GM19351 (cell line): ENCODE results near the gene NELFB.

Experiments
- ATAC-seq: cut with Tn5 transposase; IDR thresholded peaks from one replicate; pipeline ENCODE4 v1.9.1; 2021; ENCODE audit warnings: mild to moderate bottlenecking, moderate library complexity; ENCODE audit not compliant: unreplicated experiment

NELFB gene

DNA sequence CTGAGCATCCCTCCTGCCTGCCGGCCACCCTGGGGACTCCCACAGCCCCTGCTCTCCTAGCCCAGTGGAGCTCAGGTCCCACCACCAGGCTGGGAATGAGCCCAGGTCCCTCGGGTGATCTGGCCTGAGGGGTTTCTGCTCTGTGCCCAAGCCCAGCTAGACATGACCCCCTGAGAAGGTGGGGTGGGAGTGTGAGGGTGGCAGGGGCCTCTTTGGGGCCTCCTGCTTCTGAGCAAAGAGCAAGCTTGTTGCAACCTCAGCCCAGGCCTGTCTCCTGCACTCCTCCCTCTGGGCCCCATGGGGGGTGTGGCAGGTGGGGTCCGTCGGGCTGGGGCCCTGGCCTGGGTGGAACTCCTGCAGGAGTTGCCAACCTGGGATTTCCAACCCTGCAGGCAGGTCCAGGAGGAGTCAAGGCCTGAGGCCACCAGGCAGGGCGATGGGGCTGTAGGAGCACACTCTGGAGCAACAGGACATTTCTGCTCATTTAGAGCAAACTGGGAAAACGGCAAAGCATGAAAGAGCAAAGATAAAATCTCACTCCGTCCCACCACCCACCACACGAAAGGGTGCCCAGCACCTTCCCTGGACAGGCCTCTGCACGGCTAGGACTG is 58.3 kb downstream of the NELFB start:
- ATAC-seq, result no peak

DNA sequence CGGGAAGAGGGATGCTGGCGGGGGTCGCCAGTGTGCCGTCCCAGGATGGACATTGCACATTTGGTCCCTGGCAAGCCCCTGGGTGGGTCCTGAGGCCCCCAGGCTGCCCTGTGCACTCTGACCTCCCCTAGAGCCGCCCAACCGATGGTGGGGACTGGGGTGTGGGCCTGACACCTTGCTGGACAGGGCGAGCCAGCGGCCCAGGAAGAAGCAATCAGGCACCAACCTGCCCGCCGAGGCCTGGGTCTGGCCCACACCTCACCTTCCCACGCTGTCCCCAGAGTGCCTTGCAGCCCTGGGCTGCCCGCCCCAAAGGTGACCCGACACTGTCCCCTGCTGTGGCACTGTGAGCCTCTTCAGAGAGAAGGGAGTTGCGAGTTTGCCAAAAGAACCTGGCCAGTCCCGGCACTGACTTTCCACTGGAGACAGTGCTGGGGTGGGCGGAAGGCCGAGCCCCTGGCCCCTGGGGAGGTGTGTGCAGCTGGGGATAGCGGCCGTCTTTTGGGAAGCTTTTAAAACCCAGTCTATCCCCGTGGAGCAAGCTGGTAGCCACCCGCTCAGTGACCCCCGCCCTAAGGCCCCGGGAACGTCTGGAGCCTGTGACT is 58.9 kb downstream of the NELFB start:
- no peak for ATAC-seq

DNA sequence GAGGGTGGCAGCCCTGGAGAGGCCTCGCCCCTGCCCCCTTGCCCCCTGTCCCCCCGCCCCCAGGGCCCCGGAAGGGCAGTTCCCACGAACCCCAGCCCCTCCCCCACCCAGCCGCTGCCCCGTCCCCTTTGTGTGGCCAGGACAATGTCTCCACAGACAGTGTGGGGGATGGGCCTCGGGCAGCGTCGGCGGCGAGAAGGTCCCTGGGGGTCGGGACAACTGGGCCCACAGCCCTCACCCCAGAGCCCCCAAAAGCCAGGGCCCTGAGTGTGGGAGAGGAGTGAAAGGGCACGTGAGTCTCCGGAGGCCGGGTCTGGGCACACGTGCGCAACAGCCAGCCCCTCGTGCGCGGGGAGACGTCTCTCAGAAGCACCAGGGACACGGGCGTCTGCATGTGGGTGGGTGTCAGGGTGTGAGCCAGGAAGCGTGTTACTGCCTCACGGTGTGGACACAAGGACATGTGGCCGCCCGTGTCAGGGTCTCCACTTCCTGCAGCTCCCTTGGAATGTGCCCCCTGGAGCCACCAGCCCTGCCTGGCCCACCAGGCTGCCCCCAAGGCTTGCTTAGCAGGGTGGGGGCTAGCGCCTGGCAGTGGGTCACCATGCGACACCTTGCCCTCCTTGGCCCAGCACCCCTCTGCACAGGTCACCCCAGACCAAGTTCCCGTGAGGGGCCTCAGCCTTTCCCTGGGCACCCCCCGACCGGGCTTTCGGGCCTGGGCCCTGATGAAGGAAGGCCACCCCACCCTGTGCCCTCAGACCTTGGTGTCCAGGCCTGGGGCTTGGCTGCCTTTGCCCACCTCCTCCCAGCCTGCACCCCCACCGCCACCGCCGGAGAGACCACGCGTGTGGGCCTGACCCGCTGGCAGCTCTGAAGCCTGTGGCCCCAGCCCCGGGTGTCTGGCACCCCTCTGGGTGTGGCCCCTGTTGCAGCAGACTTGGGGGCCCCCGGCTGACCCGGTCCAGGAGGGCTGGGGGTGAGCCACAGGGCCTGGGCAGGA is 59.7 kb downstream of the NELFB start:
- ATAC-seq, result no peak

- ATAC-seq, result no peak
These were observed 60.5 kb downstream of the NELFB start for GRCh38 chr9:137315581-137316011.

- ATAC-seq, result peak; percentile 46
These were observed 61.2 kb downstream of the NELFB start for GRCh38 chr9:137316012-137316981.

GRCh38 chr9:137317021-137317717 is 62.0 kb downstream of the NELFB start:
- no peak for ATAC-seq

- ATAC-seq, result no peak
These were observed 62.8 kb downstream of the NELFB start for GRCh38 chr9:137317718-137318511.

- ATAC-seq, result no peak
These were observed 63.5 kb downstream of the NELFB start for GRCh38 chr9:137318602-137319001.

DNA sequence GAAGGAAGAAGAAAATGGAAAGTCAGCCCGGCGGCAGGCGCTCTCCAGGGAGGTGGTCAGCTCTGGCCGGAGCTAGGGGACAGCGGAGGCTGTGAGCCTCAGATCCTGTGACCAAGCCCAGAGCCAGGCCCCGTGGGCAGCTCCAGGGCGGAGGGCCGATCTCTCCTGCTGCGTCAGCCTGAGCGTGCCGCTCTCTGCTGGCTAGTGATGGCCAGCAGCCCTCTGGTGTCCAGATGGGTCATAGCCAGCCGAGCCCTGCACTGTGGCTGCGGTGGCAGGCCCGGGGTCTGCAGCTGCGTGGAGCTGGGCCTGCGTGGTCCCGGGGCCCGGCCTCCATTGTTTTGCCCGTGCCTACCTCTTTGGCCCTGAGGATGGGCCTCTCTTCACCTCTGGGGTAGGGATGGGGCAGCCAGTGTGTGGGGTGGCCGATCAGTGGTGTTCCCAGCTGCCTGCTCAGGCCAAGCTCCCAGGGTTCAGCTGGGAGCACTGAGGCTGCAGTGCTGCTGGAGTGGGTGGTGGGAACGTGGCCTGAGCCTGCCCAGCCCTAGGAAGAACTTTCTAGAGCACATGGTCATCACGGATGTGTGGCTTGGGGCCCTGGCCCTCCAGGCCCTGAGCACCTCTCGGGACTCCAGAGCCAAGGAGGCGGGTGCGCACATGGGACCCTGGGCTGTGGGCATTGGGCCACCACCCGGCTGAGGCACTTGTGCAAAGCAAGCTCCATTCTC is 64.0 kb downstream of the NELFB start:
- ATAC-seq, result no peak

GRCh38 chr9:137319739-137320551 is 64.8 kb downstream of the NELFB start:
- no peak for ATAC-seq

GRCh38 chr9:137320555-137321384 is 65.6 kb downstream of the NELFB start:
- no peak for ATAC-seq

- no peak for ATAC-seq
These were observed 66.7 kb downstream of the NELFB start for GRCh38 chr9:137321726-137322361.
